T1000 (cell line): Measurements from ENCODE around the gene CFAP65.
A peak's percentile ranks its signal among the peaks of the same experiment; 100 is the strongest.

Experiments
- DNase-seq: peaks from one replicate; lab custom pipeline; 2025; ENCODE audit warnings: mixed read lengths; lab: John Stamatoyannopoulos, UW

The CFAP65 gene

GRCh38 chr2:219030177-219030940 is 11.0 kb downstream of the CFAP65 start:
- DNase-seq, result no peak

- peak; percentile 60 for DNase-seq
Measured at GRCh38 chr2:219029829-219030165, 11.5 kb downstream of the CFAP65 start.

GRCh38 chr2:219028996-219029828 is 12.1 kb downstream of the CFAP65 start:
- DNase-seq, result no peak

GRCh38 chr2:219028141-219028540 is 13.2 kb downstream of the CFAP65 start:
- DNase-seq, result no peak

- no peak for DNase-seq
Measured at GRCh38 chr2:219027511-219028055, 13.7 kb downstream of the CFAP65 start.

GRCh38 chr2:219026946-219027345 is 14.4 kb downstream of the CFAP65 start:
- no peak for DNase-seq

- no peak for DNase-seq
Measured at GRCh38 chr2:219025637-219026585, 15.4 kb downstream of the CFAP65 start.

- no peak for DNase-seq
Measured at GRCh38 chr2:219024059-219024458, 17.3 kb downstream of the CFAP65 start.

- no peak for DNase-seq
Measured at GRCh38 chr2:219023045-219023605, 18.2 kb downstream of the CFAP65 start.

GRCh38 chr2:219022616-219023015 is 18.7 kb downstream of the CFAP65 start:
- DNase-seq, result no peak

- no peak for DNase-seq
Measured at GRCh38 chr2:219022041-219022440, 19.3 kb downstream of the CFAP65 start.

- DNase-seq, result no peak
Measured at GRCh38 chr2:219021591-219021990, 19.7 kb downstream of the CFAP65 start.

GRCh38 chr2:219020604-219021365 is 20.5 kb downstream of the CFAP65 start:
- no peak for DNase-seq

GRCh38 chr2:219019436-219019835 is 21.9 kb downstream of the CFAP65 start:
- DNase-seq, result no peak

GRCh38 chr2:219018726-219019125 is 22.6 kb downstream of the CFAP65 start:
- no peak for DNase-seq

- DNase-seq, result no peak
Measured at GRCh38 chr2:219018286-219018685, 23.0 kb downstream of the CFAP65 start.

GRCh38 chr2:219017201-219017931 is 23.9 kb downstream of the CFAP65 start:
- no peak for DNase-seq

GRCh38 chr2:219016721-219017120 is 24.6 kb downstream of the CFAP65 start:
- no peak for DNase-seq

GRCh38 chr2:219010873-219011272 is 30.4 kb downstream of the CFAP65 start:
- no peak for DNase-seq

GRCh38 chr2:219010162-219010756 is 31.1 kb downstream of the CFAP65 start:
- DNase-seq, result no peak
